HepG2 (cell line): ENCODE measurements around the gene SCAI. TPM values are rescaled to one million over a fixed set of nuclear protein-coding genes. Genes with fewer than 3 reads are reported as not detected.
A peak's percentile ranks its signal among the peaks of the same experiment; 100 is the strongest.

Experiments
- AKAP8 ChIP-seq: sonication (generic); formaldehyde crosslinking; IDR thresholded peaks from 2 replicates; pipeline ENCODE4 v1.5.1; 2020; ENCODE audit warnings: mild to moderate bottlenecking, missing genetic modification reagents
- CSRNP2 ChIP-seq: sonication (generic); formaldehyde crosslinking; conservative IDR thresholded peaks from 2 replicates; pipeline ENCODE4 v1.8.0; 2022; ENCODE audit warnings: low read depth, missing genetic modification reagents
- FOSL1 ChIP-seq: sonication (generic); formaldehyde crosslinking; IDR thresholded peaks from 2 replicates; pipeline ENCODE4 v1.9.0; 2021; ENCODE audit warnings: missing genetic modification reagents, borderline replicate concordance
- FOXK1 ChIP-seq: sonication (generic); formaldehyde crosslinking; IDR thresholded peaks from 2 replicates; pipeline ENCODE4 v1.4.0; 2020; ENCODE audit warnings: low read depth, missing genetic modification reagents, borderline replicate concordance
- FOXM1 ChIP-seq: sonication (generic); formaldehyde crosslinking; IDR thresholded peaks from 2 replicates; pipeline ENCODE4 v1.5.0; 2020; ENCODE audit warnings: missing genetic modification reagents
- FOXP4 ChIP-seq: sonication (generic); formaldehyde crosslinking; IDR thresholded peaks from 2 replicates; pipeline ENCODE4 v1.4.0; 2020; ENCODE audit warnings: missing genetic modification reagents
- KDM5B ChIP-seq: sonication (generic); formaldehyde crosslinking; IDR thresholded peaks from 2 replicates; pipeline ENCODE4 v1.4.0; 2020; ENCODE audit warnings: missing genetic modification reagents, mild to moderate bottlenecking, borderline replicate concordance
- NR2F2 ChIP-seq: IDR thresholded peaks from 2 replicates; pipeline ENCODE4 v1.6.1; 2012; ENCODE audit warnings: low read depth, inconsistent platforms, borderline replicate concordance
- PPARG ChIP-seq: conservative IDR thresholded peaks from 2 replicates; pipeline ENCODE4 v1.6.1; 2016; ENCODE audit warnings: missing biosample characterization, missing genetic modification reagents
- PRDM15 ChIP-seq: sonication (generic); formaldehyde crosslinking; IDR thresholded peaks from 2 replicates; pipeline ENCODE4 v1.4.0; 2020; ENCODE audit warnings: missing genetic modification reagents
- RFX3 ChIP-seq: IDR thresholded peaks from 2 replicates; pipeline ENCODE4 v1.6.1; 2016; ENCODE audit warnings: missing biosample characterization, missing genetic modification reagents
- SNAI1 ChIP-seq: sonication (generic); formaldehyde crosslinking; IDR thresholded peaks from 2 replicates; pipeline ENCODE4 v1.5.0; 2020; ENCODE audit warnings: mild to moderate bottlenecking, missing genetic modification reagents, borderline replicate concordance
- SP140L ChIP-seq: sonication (generic); formaldehyde crosslinking; IDR thresholded peaks from 2 replicates; pipeline ENCODE4 v1.4.0; 2020; ENCODE audit warnings: missing genetic modification reagents, borderline replicate concordance
- TEAD3 ChIP-seq: optimal IDR thresholded peaks from 2 replicates; pipeline ENCODE3; 2016; ENCODE audit warnings: borderline replicate concordance
- TFAP4 ChIP-seq: sonication (generic); IDR thresholded peaks from 2 replicates; pipeline ENCODE4 v1.6.1; 2016; ENCODE audit warnings: low read depth, borderline replicate concordance
- ZFX ChIP-seq: sonication (generic); formaldehyde crosslinking; IDR thresholded peaks from 2 replicates; pipeline ENCODE4 v1.4.0; 2020; ENCODE audit warnings: mild to moderate bottlenecking, low read depth, missing genetic modification reagents, moderate library complexity
- ZNF180 ChIP-seq: sonication (generic); formaldehyde crosslinking; IDR thresholded peaks from 2 replicates; pipeline ENCODE4 v1.4.0; 2020; ENCODE audit warnings: low read depth, missing genetic modification reagents, borderline replicate concordance
- ZNF253 ChIP-seq: sonication (generic); formaldehyde crosslinking; IDR thresholded peaks from 2 replicates; pipeline ENCODE4 v1.8.0; 2022; ENCODE audit warnings: mild to moderate bottlenecking, missing genetic modification reagents, borderline replicate concordance
- ZNF672 ChIP-seq: sonication (generic); formaldehyde crosslinking; IDR thresholded peaks from 2 replicates; pipeline ENCODE4 v1.8.1; 2022; ENCODE audit warnings: missing genetic modification reagents
- ZNF704 ChIP-seq: sonication (generic); formaldehyde crosslinking; IDR thresholded peaks from 2 replicates; pipeline ENCODE4 v1.8.1; 2023; ENCODE audit warnings: mild to moderate bottlenecking, inconsistent platforms, moderate library complexity, missing genetic modification reagents, borderline replicate concordance
- polyA plus RNA-seq, 8 experiments: library from polyadenylated mRNA; depleted of rRNA in 3 of 8; stranded (reverse) in 7 of 8; unstranded in 1 of 8; fragments of >200 nt; fragmentation: Illumina TruSeq in 4 of 8; extraction: Trizol in 4 of 8; gene quantifications; 2 replicates each; pipeline versions ENCODE4 v1.2.1 to v1.2.3, GENCODE V29; 2011 to 2016; ENCODE audit warnings: low read depth in 4 of 8, missing spikeins in 1 of 8, mixed read lengths in 1 of 8; ENCODE audit not compliant: insufficient read depth in 1 of 8
- total RNA-seq, 5 experiments: library from RNA; depleted of rRNA; stranded (reverse); fragments of >200 nt; fragmentation: Illumina TruSeq; extraction: Trizol; gene quantifications; 2 replicates each; pipeline ENCODE4 v1.2.3, GENCODE V29; 2016; ENCODE audit warnings: low read depth in 1 of 5

The SCAI gene
- total and polyA plus RNA-seq, 2 of the 13 experiments (the other 11 are each of a cell fraction or from before 2014, with no cell fraction given) = 4.4 to 8.4 TPM

- TF ChIP-seq KDM5B (CRISPR knock-in tag) (peak; percentile 90; the same call in 1 of the 2 replicates), AKAP8 (CRISPR knock-in tag) (no peak), SNAI1 (no peak), ZNF180 (CRISPR knock-in tag) (no peak), SP140L (no peak), TEAD3 (CRISPR knock-in tag) (peak; percentile 30), PRDM15 (CRISPR knock-in tag) (peak; percentile 59; the same call in 1 of the 2 replicates), FOXK1 (peak; percentile 87), PPARG (CRISPR knock-in tag) (no peak; the same call in 1 of the 2 replicates), ZFX (CRISPR knock-in tag) (peak; percentile 95), TFAP4 (peak; percentile 61; the same call in 1 of the 2 replicates), FOSL1 (CRISPR knock-in tag) (no peak), CSRNP2 (CRISPR knock-in tag) (no peak), FOXM1 (no peak), FOXP4 (peak; percentile 59), ZNF672 (CRISPR knock-in tag) (no peak), ZNF253 (no peak), RFX3 (no peak), ZNF704 (CRISPR knock-in tag) (peak; percentile 77; the same call in 1 of the 2 replicates), NR2F2 (0 out of 2 replicates have a peak, but pooled peaks have one; percentile 38)
These were observed 202.2 kb downstream of the SCAI start, which contains the start of gene GOLGA1 (continued) for GRCh38 chr9:124940894-124941678.
